Measurements from ENCODE around the gene SMIM5. TPM values are rescaled to one million over a fixed set of nuclear protein-coding genes. Genes with fewer than 3 reads are reported as not detected.

The SMIM5 gene
- 0.59 to 1.1 TPM (median 0.89 TPM) in 5 replicates for total RNA-seq (2022; extraction: Qiagen RNA extraction)

GRCh38 chr17:75632863-75633485 is at the start of gene SMIM5:
Gene SMIM5 (plus strand): TSS chr17:75633434. CDS start chr17:75640202, 6,768 bp downstream.

GRCh38 chr17:75587675-75588595 is 45.3 kb upstream of the SMIM5 start, which contains the start of gene MYO15B:
Gene MYO15B (plus strand): TSS chr17:75587800. CDS start chr17:75588058, 258 bp downstream.

GRCh38 chr17:75666959-75667790 is 33.9 kb downstream of the SMIM5 start, which contains the start of the genes RECQL5 and SAP30BP:
Gene RECQL5 (minus strand): TSS chr17:75667154. CDS start chr17:75666557, 597 bp downstream.
Gene SAP30BP (plus strand): TSS chr17:75667338. CDS start chr17:75667373, 35 bp downstream.

Other genes starting within 250 kb of the SMIM5 start
- gene GRB2, start 227.8 kb upstream of the SMIM5 start, total RNA-seq (2022; extraction: Qiagen RNA extraction) = 89.5 to 97.6 TPM (median 93.5 TPM) in 5 replicates
- 36.6 to 51.1 TPM (median 43.7 TPM) in 5 replicates for gene TMEM94, start 176.8 kb upstream of the SMIM5 start, total RNA-seq (2022; extraction: Qiagen RNA extraction)
- gene CASKIN2, start 117.9 kb upstream of the SMIM5 start, total RNA-seq (2022; extraction: Qiagen RNA extraction) = 9.0 to 13.3 TPM (median 10.1 TPM) in 5 replicates
- 29.6 to 42.0 TPM (median 40.4 TPM) in 5 replicates for gene TSEN54, start 116.9 kb upstream of the SMIM5 start, total RNA-seq (2022; extraction: Qiagen RNA extraction)
- 20.2 to 35.0 TPM (median 30.2 TPM) in 5 replicates for gene LLGL2, start 107.7 kb upstream of the SMIM5 start, total RNA-seq (2022; extraction: Qiagen RNA extraction)
- gene MYO15B, start 45.6 kb upstream of the SMIM5 start, total RNA-seq (2022; extraction: Qiagen RNA extraction) = 34.1 to 57.1 TPM (median 45.1 TPM) in 5 replicates
- 27.0 to 29.2 TPM (median 28.4 TPM) in 5 replicates for gene RECQL5, start 33.7 kb downstream of the SMIM5 start, total RNA-seq (2022; extraction: Qiagen RNA extraction)
- gene SAP30BP, start 33.9 kb downstream of the SMIM5 start, total RNA-seq (2022; extraction: Qiagen RNA extraction) = 116 to 146 TPM (median 124 TPM) in 5 replicates
- 88.7 to 126 TPM (median 108 TPM) in 5 replicates for gene ITGB4, start 88.0 kb downstream of the SMIM5 start, total RNA-seq (2022; extraction: Qiagen RNA extraction)
- 56.1 to 85.9 TPM (median 74.7 TPM) in 5 replicates for gene GALK1, start 131.8 kb downstream of the SMIM5 start, total RNA-seq (2022; extraction: Qiagen RNA extraction)
- 23.3 to 29.5 TPM (median 28.0 TPM) in 5 replicates for gene UNK, start 151.4 kb downstream of the SMIM5 start, total RNA-seq (2022; extraction: Qiagen RNA extraction)
- gene UNC13D, start 211.0 kb downstream of the SMIM5 start, total RNA-seq (2022; extraction: Qiagen RNA extraction) = 5.0 to 6.8 TPM (median 5.9 TPM) in 5 replicates
- 78.8 to 101 TPM (median 86.8 TPM) in 5 replicates for gene WBP2, start 221.9 kb downstream of the SMIM5 start, total RNA-seq (2022; extraction: Qiagen RNA extraction)
- gene TRIM47, start 245.1 kb downstream of the SMIM5 start, total RNA-seq (2022; extraction: Qiagen RNA extraction) = 134 to 188 TPM (median 179 TPM) in 5 replicates

Measured in A549 treated with Hydrocortisone at 1 μM for 4 hours (cell line).